ENCODE results near the gene SLC39A13.

SLC39A13 gene

GRCh38 chr11:47406896-47407745 lies 1.3 kb upstream of the SLC39A13 start:
- DNase-seq = no peak

- DNase-seq = no peak
These were observed 429 bp downstream of the SLC39A13 start for GRCh38 chr11:47408598-47409439.

GRCh38 chr11:47409440-47410369 lies 1.3 kb downstream of the SLC39A13 start:
- no peak for DNase-seq

- no peak for DNase-seq
These were observed 2.2 kb downstream of the SLC39A13 start for GRCh38 chr11:47410370-47411264.

GRCh38 chr11:47411884-47412746 lies 3.7 kb downstream of the SLC39A13 start:
- peak in 3 of 4 experiments; percentile 25 to 53 (median 25) for DNase-seq

- no peak for DNase-seq
These were observed 5.0 kb downstream of the SLC39A13 start for GRCh38 chr11:47413351-47413750.

- DNase-seq = no peak
These were observed 5.7 kb downstream of the SLC39A13 start for GRCh38 chr11:47413908-47414684.

GRCh38 chr11:47414685-47415070 lies 6.3 kb downstream of the SLC39A13 start:
- no peak for DNase-seq

- no peak for DNase-seq
These were observed 6.9 kb downstream of the SLC39A13 start for GRCh38 chr11:47415091-47415854.

GRCh38 chr11:47415949-47416472 lies 7.6 kb downstream of the SLC39A13 start:
- no peak for DNase-seq

- no peak for DNase-seq
These were observed 9.3 kb downstream of the SLC39A13 start for GRCh38 chr11:47417712-47418111.

GRCh38 chr11:47418454-47419259 lies 10.3 kb downstream of the SLC39A13 start:
- no peak for DNase-seq

- DNase-seq = no peak
These were observed 17.2 kb downstream of the SLC39A13 start for GRCh38 chr11:47425611-47426010.

GRCh38 chr11:47426062-47426956 lies 17.9 kb downstream of the SLC39A13 start, which contains the start of gene PSMC3:
Gene PSMC3 (minus strand): TSS chr11:47426439. CDS start chr11:47426279, 160 bp downstream.
- DNase-seq = peak; percentile 97 to 99 (median 98)

- no peak for DNase-seq
These were observed 22.1 kb downstream of the SLC39A13 start for GRCh38 chr11:47430524-47430923.

GRCh38 chr11:47431356-47432083 lies 23.1 kb downstream of the SLC39A13 start:
- DNase-seq = no peak

All from activated naive CD4-positive, alpha-beta T cell (primary cell).